ENCODE measurements around the gene ALDH2.

GRCh38 chr12:111776836-111777344 is 10.2 kb downstream of the ALDH2 start:
- TF ChIP-seq EZH2 (IDR thresholded peaks at IDR 0.05; ENCODE audit: insufficient read depth, poor library complexity, severe bottlenecking) (no peak), EZH2phosphoT487 (IDR thresholded peaks at IDR 0.05; ENCODE audit: insufficient read depth, low read depth) (no peak)

Data from GM23248 (cell line).